Stimulated activated CD4-positive, alpha-beta T cell treated with anti-CD3 and anti-CD28 coated beads, Interleukin-1b, Interleukin-23, amount 100 ng/mL, for 4 hours (primary cell): ENCODE data around the gene ABCG8.
"Not testable (repeated sequence)": the region's sequence is repeated elsewhere in the genome, so short reads cannot be mapped to it uniquely, and the experiment has no call there.

ENCODE experiments used
- DNase-seq, 2 donors: peaks; one replicate each; pipeline ENCODE4 v3.0.0-alpha.2; 2020; ENCODE audit warnings: low read depth in 2 of 2

Gene ABCG8

DNA sequence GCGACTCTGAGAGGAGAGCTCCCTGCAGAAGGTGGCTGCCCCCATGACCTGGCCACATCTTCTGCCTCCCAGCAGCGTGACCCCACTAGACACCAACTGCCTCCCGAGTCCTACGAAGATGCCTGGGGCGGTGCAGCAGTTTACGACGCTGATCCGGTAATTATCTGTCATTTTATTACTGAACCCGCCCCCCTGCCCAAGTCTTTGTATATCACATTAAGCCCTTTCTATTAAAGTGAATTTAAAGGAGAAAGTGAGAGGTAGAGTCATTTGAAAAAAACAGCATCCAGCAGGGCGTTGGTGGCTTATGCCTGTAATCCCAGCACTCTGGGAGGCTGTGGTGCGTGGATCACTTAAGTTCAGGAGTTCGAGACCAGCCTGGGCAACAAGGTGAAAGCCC lies 33.4 kb downstream of the ABCG8 start:
- DNase-seq: no peak

DNA sequence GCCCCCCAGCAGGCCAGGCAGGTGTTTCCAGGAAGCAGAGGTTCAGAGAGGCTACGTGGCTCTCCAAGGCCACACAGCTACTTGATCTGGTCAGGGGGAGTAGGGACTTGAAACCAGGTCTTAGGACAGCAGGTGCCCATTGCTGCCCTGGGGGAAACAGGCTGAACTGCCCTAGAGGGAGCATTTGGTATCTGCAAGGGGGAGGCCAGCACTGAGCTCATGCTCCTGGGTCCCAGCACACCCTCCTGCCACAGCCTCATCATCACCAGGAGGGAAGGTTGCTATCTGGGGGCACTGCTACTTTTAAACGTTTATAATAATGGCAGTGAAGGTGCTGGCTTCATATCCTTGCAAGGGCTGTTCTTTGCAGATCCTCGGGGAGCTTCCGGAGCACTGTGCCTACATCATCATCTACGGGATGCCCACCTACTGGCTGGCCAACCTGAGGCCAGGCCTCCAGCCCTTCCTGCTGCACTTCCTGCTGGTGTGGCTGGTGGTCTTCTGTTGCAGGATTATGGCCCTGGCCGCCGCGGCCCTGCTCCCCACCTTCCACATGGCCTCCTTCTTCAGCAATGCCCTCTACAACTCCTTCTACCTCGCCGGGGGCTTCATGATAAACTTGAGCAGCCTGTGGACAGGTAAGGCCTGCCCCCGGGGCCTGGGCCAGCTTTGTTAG lies 36.1 kb downstream of the ABCG8 start:
- no peak for DNase-seq

DNA sequence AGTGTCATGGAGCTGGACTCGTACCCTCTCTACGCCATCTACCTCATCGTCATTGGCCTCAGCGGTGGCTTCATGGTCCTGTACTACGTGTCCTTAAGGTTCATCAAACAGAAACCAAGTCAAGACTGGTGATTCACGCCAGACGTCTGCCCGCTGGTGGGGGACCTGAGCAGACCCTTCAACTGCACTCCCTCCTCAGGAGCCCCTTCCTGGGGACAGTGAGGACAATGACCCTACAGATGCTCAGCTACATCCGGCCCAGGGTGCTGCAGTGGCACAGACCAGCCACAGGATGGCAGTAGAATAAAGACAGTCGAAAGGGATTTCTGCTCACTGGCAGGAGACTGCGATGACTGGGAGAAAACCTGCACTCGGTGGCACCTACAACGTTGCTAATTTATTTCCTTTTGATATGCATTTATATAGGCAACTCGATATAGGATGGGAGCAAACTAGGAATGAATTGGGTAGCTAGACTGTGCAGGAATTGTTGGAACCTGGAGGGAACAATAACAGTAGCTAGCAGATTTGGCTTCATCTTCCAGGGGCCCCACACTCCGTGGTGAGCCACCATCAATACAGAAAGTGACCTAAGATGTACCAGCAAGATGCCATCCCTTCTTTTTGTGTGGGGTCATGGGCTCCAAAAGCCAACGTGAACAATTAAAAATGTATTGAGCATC lies 39.2 kb downstream of the ABCG8 start:
- DNase-seq: peak; percentile 42 to 43

DNA sequence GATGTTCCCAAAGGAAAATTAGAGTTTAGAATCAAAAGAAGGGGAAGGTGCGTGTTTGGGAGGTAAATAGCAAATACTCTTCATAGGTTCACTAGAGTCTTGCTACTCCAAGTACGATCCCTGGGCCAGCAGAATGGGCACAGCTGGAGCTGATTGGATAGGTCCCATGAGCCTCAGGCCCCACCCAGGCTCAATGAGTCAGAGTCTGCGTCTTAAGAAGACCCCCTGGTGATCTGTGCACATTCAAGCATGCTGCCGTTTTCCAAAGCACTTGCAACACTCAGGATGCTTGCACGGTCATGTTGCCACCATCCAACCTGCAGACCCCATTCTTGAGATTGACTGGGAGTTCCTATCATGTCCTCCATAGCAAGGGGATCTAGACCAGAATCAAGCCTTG lies 40.5 kb downstream of the ABCG8 start:
- DNase-seq: no peak

DNA sequence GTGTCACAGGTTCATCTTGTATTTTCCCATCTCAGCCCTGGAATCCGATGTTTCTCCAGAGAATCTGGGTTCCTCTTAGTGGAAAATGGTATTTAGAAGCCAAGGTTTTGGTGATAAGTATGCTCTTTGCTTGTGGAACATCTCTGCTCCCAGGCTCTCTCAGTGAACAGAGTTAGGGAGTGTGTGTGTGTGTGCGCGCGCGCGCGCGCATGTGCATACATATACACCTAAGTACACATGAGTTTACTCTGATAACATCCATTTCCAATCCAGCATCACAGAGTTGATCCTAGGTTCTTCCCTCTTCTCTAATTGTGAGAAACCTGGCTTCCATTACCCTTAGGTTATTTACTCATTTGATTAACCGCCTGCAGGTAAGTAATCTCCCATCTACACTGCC lies 41.7 kb downstream of the ABCG8 start:
- no peak for DNase-seq

- no peak for DNase-seq
Measured at GRCh38 chr2:43880952-43881351, 42.2 kb downstream of the ABCG8 start.

DNA sequence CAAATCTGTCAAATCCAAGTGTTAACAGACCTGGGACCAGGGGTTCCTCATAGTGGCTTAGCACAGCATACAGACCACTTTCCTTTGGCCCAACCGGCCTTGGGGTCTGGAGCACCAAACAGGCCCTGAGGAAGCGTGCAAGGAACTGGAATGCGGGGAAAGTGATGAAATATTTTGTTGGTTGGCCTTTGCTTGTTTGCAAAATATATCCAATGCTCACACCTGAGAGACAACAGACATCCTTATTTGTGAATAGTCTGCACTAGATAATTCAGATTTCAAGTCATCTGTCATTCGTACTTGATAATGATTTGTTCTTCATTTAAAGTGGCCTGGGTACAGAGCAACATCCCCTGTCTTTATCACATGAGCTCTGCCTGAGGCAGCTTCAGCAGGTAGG lies 43.5 kb downstream of the ABCG8 start:
- DNase-seq: no peak

GRCh38 chr2:43884689-43885088 lies 45.9 kb downstream of the ABCG8 start:
- DNase-seq: no peak

- no peak for DNase-seq
Measured at GRCh38 chr2:43885132-43885632, 46.4 kb downstream of the ABCG8 start.

DNA sequence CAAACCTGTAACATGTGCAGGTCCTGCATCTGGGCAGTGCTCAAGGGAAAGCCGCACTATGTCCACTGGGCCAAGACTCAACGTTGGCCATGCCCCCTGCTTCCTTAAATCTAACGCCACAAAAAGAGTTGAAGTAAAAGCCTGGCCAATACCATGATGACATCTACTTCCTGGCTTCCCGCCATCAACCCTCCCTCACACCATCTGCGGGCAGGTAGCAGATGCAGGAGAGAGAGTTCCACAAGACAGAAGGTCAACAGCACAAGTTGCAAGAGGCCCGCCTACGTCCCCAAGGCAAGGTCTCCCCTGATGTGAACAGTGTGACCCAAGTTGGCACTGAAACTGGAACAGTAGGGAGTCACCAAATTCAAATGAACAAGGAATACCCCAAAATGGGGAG lies 48.4 kb downstream of the ABCG8 start:
- no peak for DNase-seq

GRCh38 chr2:43889416-43889815 lies 50.6 kb downstream of the ABCG8 start:
- DNase-seq: no peak

DNA sequence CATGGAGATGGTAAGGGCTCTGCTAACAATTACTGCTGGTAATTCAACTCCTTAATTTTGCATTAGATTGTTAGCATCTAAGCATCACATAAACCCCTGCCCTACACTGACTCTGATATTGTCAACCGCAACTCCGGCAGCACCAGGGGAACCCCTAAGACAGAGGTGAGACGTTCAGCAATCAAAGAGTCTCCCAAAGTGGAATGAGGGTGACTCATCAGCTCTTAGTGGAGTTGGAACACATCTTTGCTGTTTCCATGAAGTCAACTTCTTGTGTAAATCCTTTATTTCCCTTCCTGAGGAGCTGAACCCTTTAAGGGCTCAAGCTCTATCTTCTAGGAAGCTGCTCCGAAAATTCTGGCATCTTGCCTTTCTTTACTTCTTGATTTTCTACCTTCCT lies 52.1 kb downstream of the ABCG8 start:
- DNase-seq: no peak

DNA sequence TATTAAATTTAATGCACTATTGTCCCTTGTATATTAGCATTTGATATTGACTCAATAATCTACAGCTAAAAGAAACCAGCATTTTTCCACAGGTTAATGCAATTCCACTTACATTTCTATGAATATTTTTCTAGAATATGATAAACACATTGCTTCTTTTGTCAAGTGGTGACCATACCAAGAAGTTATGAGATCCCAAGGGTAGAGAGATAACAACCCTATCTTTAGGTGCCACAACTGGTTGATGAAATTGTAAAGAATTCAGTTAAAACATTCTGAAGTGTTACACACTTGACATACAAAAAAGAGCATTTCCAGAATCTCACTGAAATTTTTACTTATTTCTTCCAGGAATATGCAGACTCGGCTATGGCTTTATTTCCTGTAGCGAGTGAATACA lies 56.0 kb downstream of the ABCG8 start:
- DNase-seq: no peak

DNA sequence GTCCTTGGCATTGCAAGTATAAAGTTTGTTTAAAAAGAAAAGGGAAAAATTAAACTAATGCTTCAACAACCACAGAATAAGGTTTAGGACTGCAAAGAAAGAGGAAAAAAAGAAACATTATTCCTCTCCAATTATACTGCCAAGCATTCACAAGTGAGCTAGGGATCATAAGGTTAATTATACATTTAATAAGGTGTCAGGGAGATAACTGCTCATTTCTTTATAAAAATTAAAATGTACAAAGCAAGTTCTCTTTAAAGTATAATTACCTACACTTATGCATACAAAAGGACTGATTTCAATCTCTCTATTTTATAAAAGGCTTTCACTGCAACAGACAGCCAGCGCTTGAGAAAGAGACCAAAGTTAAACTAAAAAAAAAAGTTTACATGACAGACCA lies 58.1 kb downstream of the ABCG8 start:
- no peak for DNase-seq

DNA sequence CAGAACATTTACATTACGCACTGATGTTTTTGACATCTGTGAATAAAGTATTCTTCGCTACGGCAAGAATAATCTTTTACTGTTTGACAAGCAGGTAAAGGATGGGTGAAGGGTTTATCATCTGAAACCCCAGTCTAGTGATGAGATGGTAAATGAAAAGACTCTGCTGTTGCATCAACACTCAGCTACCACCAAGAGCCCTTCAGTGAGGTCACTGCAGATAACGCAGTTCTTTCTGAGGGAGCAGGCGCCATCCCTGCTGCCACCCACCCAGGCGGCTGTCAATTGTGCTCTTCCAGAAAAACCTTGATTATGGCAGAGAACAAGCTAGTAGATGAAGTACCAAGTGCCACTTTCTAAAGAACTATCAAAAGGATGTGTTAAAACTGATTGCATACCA lies 58.7 kb downstream of the ABCG8 start:
- DNase-seq: no peak

DNA sequence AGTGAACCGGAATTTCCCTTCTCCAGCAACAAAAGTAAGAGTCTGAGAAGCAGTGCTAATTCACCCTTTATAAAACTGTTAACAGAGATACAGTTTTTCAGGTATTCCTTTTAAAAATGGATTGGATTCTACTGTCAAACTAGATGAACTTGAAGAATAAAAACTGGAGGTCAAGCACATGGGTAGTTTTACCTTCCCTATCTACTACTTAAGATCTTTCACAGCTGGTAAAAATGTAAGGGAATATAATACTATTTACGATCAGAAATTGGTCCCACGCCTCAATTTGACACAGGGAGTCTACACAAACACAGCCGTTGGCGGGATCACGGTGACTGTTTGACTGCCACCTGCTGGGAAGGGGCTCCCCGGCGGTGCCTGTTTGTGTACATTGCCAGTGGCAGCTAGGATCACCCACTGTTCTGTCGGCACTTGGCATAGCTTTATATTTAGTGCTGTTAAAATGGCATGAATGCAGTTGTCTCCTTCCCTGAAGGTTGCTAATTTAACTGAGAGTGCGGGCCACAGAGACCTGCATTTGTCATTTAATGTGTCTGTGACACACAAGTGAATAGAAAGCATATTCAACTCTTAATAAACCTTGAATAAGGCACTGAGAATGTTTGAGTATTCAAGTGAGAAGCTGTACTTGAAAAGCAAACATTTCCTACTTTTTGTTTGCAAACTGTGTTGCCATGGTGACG lies 59.5 kb downstream of the ABCG8 start:
- DNase-seq: no peak

- DNase-seq: no peak
Measured at GRCh38 chr2:43898838-43899346, 60.1 kb downstream of the ABCG8 start.

DNA sequence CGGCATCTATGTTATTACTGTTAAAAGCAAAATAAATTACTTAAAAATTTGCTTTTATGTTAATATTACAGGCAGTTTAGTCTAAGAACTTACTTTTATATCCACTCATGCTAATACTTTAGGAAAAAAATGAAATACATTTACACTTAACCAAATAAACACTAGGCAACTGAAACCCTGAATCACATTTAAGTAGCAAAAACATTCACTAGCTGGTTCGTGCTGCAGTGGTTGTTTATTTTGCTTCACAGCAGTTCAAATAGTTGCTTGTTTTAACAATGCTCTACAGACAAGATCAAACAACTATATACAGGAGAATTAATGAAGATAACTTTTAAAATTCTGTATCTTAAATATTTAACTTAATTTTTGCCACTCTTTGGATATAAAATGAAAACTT lies 60.8 kb downstream of the ABCG8 start:
- DNase-seq: no peak

GRCh38 chr2:43905371-43905803 lies 66.6 kb downstream of the ABCG8 start:
- DNase-seq: no peak

DNA sequence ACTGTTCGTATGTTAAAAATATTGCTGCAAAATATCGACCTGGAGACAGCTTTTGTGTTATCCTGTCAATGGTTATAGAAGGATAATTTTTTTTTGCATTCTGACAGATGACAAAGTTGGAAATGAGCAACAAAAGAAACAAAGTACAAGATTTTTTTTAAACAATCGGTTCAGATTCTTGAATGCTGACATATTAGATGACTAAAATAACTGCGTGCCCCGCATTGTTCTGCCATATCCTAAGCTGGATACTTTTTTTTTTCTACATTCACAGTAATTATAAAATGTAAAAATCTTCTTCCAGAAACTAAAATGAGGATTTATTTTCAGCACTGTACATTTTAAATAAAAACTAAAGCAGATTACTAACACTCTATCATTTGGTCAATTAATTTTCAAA lies 67.1 kb downstream of the ABCG8 start:
- no peak for DNase-seq

DNA sequence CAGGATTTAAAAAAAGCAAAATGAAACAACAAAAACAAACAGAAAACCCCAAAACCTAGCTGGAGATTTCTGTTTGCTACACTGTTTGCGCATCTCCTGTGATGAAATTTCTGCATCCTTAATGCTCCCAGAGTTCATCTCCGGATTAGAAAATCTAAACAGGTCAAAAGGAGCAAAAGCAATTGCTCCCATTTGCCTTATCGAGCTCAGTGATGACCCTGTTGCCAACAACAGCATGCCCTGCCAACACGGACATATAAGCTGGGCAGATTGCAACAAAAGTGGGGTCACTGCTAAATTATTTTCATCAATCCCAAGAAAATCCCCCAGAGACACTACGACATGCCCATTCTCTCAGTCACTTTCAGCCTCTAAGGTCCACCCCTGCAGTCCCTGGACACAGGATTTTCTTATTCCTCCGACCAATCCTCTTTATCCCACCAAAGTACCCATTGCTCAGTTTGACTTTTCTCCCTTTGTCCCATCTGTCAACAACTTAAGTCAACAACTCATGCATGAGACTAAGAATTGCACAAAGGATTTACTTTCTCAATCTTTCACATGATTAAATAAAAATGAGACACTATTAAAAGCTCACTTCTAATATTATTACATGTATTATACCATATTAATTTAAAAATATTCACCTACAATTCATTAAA lies 67.8 kb downstream of the ABCG8 start:
- DNase-seq: no peak

- DNase-seq: not testable (repeated sequence)
Measured at GRCh38 chr2:43911136-43911790, 72.5 kb downstream of the ABCG8 start.
